GM18517 (cell line): ENCODE data around the gene STRBP.
A peak's percentile ranks its signal among the peaks of the same experiment; 100 is the strongest.
"Not testable (repeated sequence)": the region's sequence is repeated elsewhere in the genome, so short reads cannot be mapped to it uniquely, and the experiment has no call there.

Source experiments
- ATAC-seq: cut with Tn5 transposase; IDR thresholded peaks from one replicate; pipeline ENCODE4 v1.9.1; 2021; ENCODE audit warnings: mild to moderate bottlenecking, moderate library complexity; ENCODE audit not compliant: unreplicated experiment

STRBP gene

GRCh38 chr9:123200469-123200868 lies 67.9 kb downstream of the STRBP start:
- not testable (repeated sequence) for ATAC-seq

GRCh38 chr9:123196124-123196523 lies 72.3 kb downstream of the STRBP start:
- ATAC-seq: no peak

- ATAC-seq: no peak
Observed at GRCh38 chr9:123194023-123194422, 74.4 kb downstream of the STRBP start.

- no peak for ATAC-seq
Observed at GRCh38 chr9:123191680-123192079, 76.7 kb downstream of the STRBP start.

- no peak for ATAC-seq
Observed at GRCh38 chr9:123191260-123191659, 77.1 kb downstream of the STRBP start.

- ATAC-seq: no peak
Observed at GRCh38 chr9:123187131-123187530, 81.3 kb downstream of the STRBP start.

GRCh38 chr9:123186029-123186428 lies 82.4 kb downstream of the STRBP start:
- ATAC-seq: not testable (repeated sequence)

- no peak for ATAC-seq
Observed at GRCh38 chr9:123176949-123177348, 91.4 kb downstream of the STRBP start.

GRCh38 chr9:123175854-123176629 lies 92.3 kb downstream of the STRBP start:
- no peak for ATAC-seq

- ATAC-seq: peak; percentile 88
Observed at GRCh38 chr9:123174887-123175518, 93.4 kb downstream of the STRBP start.

GRCh38 chr9:123174079-123174478 lies 94.3 kb downstream of the STRBP start:
- ATAC-seq: no peak

GRCh38 chr9:123169926-123170325 lies 98.5 kb downstream of the STRBP start:
- ATAC-seq: no peak

- no peak for ATAC-seq
Observed at GRCh38 chr9:123168586-123168985, 99.8 kb downstream of the STRBP start.

- ATAC-seq: no peak
Observed at GRCh38 chr9:123167474-123167873, 100.9 kb downstream of the STRBP start.

GRCh38 chr9:123165813-123166212 lies 102.6 kb downstream of the STRBP start:
- ATAC-seq: no peak

- ATAC-seq: no peak
Observed at GRCh38 chr9:123164285-123164684, 104.1 kb downstream of the STRBP start.

GRCh38 chr9:123162791-123163345 lies 105.5 kb downstream of the STRBP start:
- no peak for ATAC-seq

GRCh38 chr9:123162360-123162759 lies 106.0 kb downstream of the STRBP start:
- ATAC-seq: no peak

GRCh38 chr9:123157221-123157620 lies 111.2 kb downstream of the STRBP start:
- ATAC-seq: no peak

- ATAC-seq: no peak
Observed at GRCh38 chr9:123150708-123151503, 117.5 kb downstream of the STRBP start.

- ATAC-seq: no peak
Observed at GRCh38 chr9:123149067-123149466, 119.3 kb downstream of the STRBP start.
